Bronchial epithelial cell (primary cell): ENCODE data around the gene EVA1C. TPM values are rescaled to one million over a fixed set of nuclear protein-coding genes. Genes with fewer than 3 reads are reported as not detected.

ENCODE experiments used
- DNase-seq: peaks from one replicate; pipeline ENCODE4 v3.0.0-alpha.2; 2010; ENCODE audit warnings: low read depth
- FAIRE-seq: peaks from 2 replicates; lab custom pipeline; 2011; peaks lifted over from hg19 to GRCh38; lab: Jason Lieb, UNC
- H3K27me3 ChIP-seq: 2 replicates; pipeline ENCODE4 v1.5.1; 2011; ENCODE audit warnings: low read length; ENCODE audit not compliant: control insufficient read depth, insufficient read depth
- H3K36me3 ChIP-seq: 2 replicates; pipeline ENCODE4 v1.5.1; 2011; ENCODE audit warnings: low read length; ENCODE audit not compliant: control insufficient read depth, insufficient read depth
- H3K4me3 ChIP-seq: 2 replicates; pipeline ENCODE4 v1.5.1; 2011; ENCODE audit warnings: mild to moderate bottlenecking, low read depth, low read length, control low read depth
- total RNA-seq: library from RNA; depleted of rRNA; stranded (reverse); fragments of >200 nt; gene quantifications from 2 replicates; pipeline ENCODE4 v1.2.1, GENCODE V29; 2014
- TF ChIP-seq, protein P1 (sequence below): IDR thresholded peaks from 2 replicates; pipeline ENCODE4 v1.5.1; 2011; ENCODE audit warnings: mild to moderate bottlenecking, moderate library complexity, low read length, control low read depth, inconsistent platforms; ENCODE audit not compliant: insufficient read depth, severe bottlenecking

EVA1C gene
- total RNA-seq, 1 donor from 2014 or later: 9.0 TPM

DNA sequence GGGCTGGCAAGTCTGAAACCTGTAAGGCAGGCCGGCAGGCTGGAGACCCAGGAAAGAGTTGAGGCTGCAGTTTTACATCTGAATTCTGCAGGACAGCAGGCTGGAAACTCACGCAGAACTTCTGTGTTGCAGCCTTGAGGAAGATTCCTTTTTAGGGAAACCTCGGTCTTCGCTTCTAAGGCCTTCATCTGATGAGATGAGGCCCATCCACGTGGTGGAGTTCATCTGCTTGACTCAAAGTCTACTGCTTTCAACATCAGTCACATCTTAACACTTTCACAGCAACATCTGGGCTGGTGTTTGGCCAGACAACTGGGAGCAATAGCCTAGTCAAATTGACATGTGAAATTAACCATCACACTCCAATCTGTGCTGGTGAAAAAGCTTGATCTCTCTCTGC, 57.1 kb downstream of the EVA1C start:
- Histone ChIP-seq H3K4me3 (no peak overlapping the region), H3K36me3 (peaks cover 13% of the 10 kb centered on the region), H3K27me3 (no peaks in the 10 kb centered on the region)
- TF ChIP-seq, protein P1, sequence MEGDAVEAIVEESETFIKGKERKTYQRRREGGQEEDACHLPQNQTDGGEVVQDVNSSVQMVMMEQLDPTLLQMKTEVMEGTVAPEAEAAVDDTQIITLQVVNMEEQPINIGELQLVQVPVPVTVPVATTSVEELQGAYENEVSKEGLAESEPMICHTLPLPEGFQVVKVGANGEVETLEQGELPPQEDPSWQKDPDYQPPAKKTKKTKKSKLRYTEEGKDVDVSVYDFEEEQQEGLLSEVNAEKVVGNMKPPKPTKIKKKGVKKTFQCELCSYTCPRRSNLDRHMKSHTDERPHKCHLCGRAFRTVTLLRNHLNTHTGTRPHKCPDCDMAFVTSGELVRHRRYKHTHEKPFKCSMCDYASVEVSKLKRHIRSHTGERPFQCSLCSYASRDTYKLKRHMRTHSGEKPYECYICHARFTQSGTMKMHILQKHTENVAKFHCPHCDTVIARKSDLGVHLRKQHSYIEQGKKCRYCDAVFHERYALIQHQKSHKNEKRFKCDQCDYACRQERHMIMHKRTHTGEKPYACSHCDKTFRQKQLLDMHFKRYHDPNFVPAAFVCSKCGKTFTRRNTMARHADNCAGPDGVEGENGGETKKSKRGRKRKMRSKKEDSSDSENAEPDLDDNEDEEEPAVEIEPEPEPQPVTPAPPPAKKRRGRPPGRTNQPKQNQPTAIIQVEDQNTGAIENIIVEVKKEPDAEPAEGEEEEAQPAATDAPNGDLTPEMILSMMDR: no peak
- DNase-seq (no peak), FAIRE-seq (no peak)

DNA sequence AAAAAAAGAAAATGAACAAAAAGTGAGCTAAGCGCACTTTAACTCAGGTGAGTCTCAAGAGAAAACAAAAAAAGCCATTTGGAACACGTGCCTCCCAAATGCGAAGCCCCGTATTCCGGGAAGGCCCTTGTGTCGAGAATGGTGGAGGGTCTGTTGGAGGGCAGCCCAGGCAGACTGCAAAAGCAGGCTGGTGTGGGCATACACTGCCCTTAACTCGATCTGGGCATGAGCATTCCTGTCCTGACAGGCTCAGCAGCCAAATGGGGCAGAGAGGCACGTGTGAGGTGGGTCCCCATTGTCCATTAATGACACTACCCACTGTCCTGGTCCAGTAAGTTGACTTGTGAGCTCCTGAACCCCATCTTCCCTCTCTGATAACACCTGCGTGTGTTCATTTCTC, 57.7 kb downstream of the EVA1C start:
- Histone ChIP-seq H3K4me3 (no peak overlapping the region), H3K36me3 (peaks cover 12% of the 10 kb centered on the region), H3K27me3 (no peaks in the 10 kb centered on the region)
- DNase-seq (no peak), FAIRE-seq (no peak)
- TF ChIP-seq, protein P1: no peak

DNA sequence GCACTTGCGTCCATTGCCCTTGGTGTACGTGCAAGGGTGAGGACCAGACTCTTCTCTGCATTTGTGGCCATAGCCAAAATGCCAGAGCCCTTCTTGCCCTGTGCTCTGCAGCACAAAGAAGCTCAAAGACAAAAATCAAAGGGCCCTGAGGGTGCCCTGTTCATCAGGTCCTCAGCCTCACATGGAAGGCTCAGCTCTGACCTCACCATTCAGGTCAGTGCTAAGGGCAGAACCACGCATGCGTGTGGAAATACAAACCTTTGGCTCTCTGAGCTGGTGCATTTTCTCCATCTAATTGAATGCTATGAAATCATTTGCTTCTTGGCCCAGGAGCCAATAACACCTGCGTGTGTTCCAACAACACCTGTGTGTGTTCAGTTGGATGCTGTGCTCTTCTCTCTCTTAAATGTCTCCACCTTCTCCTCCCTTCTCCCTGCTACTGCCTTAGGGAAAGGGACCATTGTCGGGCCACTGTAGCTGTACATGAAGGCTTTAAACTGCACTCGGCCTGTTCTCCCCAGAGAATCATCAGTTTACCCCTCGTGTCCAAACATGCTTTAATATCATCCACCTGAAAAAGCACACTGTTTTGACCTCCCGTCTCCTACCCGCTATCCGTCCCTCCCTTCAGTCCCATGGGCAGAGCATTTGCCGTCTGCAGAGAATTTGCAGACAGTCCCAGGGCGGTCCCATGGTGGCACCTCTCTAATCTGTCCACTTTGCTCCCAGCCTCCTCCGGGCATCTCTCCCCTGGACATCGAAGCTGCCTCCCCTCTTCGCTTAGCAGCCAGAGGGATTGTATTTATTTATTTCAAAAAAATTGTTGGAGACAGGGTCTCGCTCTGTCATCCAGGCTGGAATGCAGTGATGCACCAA, 60.6 kb downstream of the EVA1C start:
- H3K36me3 ChIP-seq: peaks cover 12% of the 10 kb centered on the region
- DNase-seq (no peak), FAIRE-seq (no peak)
- TF ChIP-seq, protein P1: no peak
- no peaks in the 10 kb centered on the region for H3K27me3 ChIP-seq
- H3K4me3 ChIP-seq: no peak overlapping the region

DNA sequence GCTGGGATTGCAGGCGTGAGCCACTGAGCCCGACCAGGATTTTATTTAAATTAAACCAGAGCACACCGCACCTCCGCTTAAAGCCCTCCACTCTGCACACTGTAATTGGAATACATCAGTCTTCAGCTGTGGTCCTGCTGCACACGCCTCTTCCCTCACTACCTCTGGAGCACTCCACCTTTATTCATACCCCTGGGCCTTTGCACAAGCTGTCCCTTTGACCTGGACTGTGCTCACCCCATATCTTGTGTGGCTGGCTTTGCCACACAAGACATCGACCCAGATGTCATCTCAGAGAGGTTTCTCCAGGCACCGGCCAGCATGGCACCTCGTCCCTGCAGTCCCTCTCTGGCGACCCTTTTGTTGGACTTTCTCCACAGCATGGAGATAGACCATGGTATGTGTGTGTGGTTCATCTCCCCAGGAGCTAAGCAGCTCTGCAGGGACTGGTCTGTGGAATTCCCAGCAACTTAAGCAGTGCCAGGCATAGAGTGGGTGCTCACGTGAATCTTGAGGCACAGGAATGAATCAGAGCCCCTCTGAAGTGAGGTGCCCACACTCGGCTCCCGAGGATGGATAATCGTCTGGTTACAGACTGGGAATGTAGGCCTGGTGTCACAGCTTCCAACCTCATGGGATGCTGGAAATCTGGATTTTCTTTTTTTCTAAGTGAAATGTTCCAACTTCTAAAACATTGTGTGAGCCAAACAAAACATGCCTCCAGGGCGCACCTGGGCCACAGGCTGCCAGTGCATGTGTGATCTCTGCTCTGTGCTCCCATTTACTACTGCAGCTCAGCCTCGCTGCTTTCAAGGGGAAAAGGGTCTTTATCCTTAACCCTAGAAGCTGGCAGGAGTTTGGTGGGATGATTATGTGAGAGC, 61.9 kb downstream of the EVA1C start:
- Histone ChIP-seq H3K27me3 (no peaks in the 10 kb centered on the region), H3K36me3 (peaks cover 6% of the 10 kb centered on the region), H3K4me3 (no peak overlapping the region)
- DNase-seq (no peak), FAIRE-seq (no peak)
- TF ChIP-seq, protein P1: no peak

DNA sequence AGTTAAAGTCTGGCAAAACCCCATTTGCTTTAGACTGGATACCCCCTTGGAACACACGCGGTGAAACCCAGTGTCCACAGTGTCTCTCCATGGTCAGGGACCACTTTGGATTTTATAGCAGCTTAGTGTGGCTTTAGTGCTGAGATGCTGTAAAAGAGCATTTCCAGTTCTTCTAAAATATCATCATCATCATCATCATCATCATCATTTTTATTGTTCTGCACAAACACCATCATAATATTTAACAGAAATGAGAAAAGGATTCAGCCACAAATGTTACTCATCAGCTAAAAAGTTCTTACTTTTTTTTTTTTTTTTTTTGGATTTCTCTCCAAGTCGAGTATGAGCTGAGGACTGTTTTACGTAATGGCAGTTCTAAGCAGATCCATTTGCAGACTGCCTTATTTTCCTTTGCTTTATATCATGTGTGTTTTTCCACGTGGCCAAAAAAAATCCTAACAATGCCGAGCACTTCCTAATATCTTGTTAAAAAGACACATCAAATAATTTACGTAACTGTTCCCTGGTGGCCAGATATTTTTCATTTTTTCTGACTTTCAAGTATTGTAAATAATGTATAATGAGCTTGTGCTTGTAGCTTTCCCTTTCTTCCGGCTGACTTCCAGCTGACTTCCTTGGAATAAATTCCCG, 62.8 kb downstream of the EVA1C start:
- H3K27me3 ChIP-seq: no peaks in the 10 kb centered on the region
- FAIRE-seq (no peak), DNase-seq (no peak)
- TF ChIP-seq, protein P1: no peak
- H3K36me3 ChIP-seq: peaks cover 4% of the 10 kb centered on the region
- H3K4me3 ChIP-seq: no peak overlapping the region
